HG03196 (cell line): ENCODE results near the gene MSX2.
"Not testable (repeated sequence)": the region's sequence is repeated elsewhere in the genome, so short reads cannot be mapped to it uniquely, and the experiment has no call there.

Source experiments
- ATAC-seq: cut with Tn5 transposase; IDR thresholded peaks from one replicate; pipeline ENCODE4 v1.9.1; 2021; ENCODE audit not compliant: unreplicated experiment

Gene MSX2

DNA sequence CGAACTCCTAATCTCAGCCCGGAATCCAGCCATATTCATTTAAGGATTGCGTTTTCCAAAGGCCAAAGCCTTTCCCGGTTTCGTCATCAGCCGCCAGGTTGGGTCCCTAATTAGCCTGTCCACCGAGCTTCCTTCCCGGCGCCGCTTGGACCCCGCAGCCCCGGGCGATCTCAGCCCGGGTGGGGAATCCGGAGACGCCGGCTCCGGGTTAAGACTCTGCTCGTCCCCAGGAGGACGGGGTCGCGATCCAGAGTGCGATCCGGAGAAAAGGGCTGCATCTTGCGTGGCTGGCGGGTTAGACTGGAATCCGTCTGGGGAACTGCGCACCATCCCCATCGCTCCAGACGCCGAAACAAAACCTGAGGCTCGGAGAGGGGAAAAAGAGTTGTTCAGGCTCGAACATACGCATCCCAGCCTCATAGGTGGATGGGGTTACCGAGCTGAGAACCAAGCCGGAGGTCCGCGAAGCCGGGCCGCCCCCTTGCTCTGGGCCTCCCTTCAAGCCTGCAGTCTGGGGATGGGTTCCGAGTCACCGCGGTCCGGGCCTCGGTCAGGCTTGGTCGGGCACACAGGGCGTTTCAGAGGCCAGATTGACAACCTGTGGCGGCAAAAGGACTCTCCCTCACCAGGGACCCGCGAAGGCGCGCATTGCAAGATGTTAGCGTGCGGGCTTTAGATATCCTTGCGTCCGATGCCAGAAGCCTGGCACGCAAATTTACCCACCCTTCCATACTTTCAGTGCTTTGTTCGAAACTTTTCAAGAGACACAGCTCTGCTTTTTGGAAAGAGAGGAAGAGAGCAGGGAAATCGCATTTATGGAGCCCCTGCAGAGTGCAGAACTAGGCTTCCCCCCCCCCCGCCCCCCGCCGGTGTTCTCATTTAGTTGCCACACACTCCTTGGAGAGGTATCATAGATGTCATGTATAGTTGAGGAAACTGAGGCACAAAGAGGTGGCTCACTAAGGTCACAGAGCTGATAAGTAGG lies 7.9 kb downstream of the MSX2 start:
- ATAC-seq: no peak

DNA sequence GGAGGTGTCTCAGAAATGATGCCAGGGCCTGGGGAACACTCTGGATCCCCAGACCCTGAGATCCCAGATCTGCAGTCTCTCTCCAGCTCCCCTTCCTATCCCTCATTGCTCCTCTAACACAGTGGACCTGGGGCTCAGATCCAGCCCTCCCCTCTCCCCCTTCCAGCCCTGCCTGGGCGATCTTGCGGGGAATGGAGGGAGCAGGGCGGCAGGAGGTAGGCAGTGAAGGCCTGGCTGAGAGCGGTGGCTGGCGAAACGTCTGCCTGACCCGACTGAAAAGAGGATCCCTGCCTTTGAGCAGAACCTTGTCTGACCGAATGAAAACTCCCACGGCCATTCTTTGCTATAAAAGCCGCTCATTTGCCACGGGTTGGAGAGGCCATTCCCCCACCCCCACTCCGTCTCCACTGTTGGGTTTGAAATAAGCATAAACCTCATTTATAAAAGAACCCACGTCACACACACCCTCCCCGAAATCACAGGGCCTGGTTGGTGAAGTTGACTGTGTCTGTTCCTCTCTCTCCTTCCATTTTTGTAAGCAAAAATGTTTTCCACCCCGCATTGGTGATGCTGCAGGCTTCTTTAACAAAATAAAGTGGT lies 8.8 kb downstream of the MSX2 start:
- no peak for ATAC-seq

DNA sequence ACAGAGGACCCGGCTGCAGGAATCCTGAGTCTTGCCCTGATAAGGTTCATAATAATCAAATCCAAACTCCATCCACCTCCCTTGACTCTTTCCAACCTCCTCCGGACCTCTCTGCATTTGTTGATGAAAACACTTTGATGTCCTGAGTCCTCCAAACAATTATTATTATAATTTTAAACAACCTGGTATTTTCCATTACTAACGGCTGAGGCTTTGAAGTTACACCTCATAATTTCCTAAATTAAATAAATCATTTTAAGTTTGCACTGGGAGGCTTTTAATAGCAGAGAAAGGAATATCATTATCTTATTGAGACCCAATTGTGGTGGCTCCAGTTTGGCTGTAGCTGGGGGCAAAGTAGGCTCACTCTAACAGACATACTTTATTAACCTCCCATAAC lies 9.5 kb downstream of the MSX2 start:
- ATAC-seq: no peak

DNA sequence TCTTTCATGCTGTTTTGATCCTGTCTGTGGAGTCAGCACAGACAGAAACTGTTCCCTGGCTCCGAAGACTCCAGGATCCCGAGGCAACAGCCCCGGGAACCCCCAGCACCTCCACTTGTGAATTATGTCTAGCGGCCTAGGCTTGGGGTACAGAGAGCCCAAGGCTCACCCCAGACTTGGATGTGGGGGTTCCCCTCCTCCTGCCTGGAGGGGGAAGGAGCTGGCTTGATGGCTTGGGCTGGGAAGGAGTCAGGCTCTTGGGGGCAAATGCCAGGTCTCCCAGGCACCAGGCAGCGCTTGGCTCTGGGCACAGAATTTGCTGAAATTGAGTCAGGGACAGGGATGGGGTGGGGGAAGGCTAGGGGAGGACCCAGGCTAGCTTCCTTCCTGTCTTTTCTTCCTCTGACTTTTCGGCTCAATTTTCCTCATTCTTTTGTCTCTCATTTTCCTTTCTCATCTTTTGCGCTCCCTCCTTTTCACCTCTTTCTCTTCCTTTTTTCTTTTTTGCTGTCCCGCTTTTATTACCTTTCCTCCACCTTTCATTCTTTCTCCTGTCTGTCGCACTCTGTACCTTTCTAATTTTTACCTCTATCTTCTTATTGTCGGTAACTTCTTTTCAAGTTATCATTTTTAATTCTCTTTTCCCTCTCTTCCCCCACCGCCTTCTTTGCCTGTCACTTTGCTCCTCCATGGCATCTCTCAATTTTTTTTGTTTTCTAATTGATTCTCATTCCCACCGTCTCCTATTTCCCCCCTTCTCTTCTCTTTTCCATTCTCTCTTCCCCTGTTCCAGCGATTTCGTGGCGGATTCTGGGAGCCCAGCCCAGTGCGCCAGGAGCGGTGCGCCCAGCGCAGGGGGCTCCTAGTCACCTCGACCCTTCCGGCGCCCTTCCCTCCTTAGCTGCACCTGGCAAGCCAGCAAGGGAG lies 10.5 kb downstream of the MSX2 start:
- ATAC-seq: no peak

DNA sequence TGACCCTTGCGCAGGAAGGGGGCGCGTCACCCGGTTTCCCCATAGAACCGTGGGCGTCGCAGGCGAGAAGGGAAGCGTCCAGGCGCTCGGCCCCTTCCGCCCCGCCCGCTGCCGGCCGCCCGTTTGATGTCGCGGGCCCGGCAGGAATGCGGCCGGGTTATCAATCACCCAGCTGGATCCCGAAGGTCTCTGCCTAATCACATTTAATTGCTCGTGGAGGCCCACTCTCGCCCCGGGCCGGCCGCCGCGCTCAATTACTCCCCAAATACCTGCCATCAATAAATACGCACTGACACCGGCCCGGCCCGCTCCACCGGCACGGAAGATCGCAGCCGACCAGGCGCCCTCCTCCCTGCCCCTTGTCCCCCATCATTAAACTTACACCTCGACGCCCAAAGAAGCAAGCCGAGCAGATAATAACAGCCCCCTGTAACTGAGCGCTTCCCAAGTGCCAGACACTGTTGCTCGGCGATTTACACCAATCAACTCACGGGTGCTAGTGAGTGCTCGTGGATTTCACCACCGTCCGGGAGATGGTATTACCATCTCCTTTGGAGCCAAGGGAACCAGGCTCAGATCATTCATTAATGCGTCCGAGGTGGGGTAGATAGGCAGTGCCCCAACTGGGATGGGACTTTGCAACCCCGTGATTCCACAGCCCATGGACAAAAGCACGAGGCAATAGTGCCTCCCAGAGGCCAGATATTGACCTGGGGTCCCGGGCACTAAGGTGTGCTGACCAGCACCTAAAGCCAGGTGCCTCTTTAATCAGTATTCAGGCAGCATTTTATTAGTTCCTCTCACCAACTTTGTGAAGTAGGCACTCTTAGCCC lies 11.3 kb downstream of the MSX2 start:
- no peak for ATAC-seq

- no peak for ATAC-seq
Observed at GRCh38 chr5:174736331-174736721, 11.9 kb downstream of the MSX2 start.

DNA sequence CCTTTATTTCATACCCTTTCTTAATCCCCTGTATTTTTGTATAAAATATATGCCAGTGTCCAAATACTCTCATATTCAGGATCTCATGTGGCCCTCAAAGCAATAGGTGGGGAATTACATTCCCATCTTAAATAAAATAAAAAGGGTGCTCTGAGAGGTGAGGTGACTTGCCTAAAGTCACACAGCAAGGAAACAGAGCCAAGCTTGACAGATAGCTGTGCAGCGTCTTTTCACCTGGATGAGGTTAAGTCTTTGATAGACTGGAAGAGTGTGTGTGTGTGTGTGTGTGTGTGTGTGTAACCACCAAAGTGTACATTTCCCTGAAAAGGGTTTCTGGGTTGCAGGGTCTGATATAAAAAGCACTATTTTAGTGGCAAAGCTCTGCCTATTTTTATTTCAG lies 12.4 kb downstream of the MSX2 start:
- no peak for ATAC-seq

DNA sequence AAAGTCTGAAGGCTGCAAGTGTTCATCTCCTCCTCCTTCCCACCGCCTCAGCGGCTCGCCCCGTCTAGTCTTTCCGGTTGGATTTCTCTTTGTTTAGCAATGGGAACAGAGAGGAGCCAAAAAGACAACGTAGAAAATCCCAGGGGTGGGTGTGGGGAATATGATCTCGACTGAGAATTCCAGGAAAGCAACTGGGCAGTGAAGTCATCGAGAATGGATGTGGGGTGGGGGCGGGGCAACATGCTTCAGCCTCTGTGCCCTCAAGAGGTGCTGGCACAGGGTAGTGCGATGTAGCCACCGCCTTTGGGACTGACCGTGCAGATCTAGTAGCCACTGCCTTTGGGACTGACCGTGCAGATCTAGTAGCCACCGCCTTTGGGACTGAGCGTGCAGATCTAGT lies 12.9 kb downstream of the MSX2 start:
- ATAC-seq: no peak

DNA sequence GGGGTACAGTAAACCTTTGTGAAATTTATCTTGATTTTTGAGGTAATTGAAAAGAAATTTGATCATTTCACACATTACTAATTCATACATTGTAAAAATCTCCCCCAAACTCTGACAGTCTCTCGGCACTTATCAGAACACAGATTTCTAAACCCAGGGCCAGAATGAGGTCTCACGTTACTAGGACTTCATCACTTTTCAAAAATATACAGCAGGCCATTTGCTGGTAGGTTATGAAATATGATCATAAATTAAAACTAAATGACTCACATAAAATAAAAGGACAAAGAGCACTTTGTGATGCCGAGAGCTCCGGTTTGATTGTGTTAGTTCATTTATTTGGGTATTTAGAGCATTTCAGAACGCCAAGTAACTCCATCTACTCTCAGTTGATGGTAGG lies 17.0 kb downstream of the MSX2 start:
- ATAC-seq: no peak

DNA sequence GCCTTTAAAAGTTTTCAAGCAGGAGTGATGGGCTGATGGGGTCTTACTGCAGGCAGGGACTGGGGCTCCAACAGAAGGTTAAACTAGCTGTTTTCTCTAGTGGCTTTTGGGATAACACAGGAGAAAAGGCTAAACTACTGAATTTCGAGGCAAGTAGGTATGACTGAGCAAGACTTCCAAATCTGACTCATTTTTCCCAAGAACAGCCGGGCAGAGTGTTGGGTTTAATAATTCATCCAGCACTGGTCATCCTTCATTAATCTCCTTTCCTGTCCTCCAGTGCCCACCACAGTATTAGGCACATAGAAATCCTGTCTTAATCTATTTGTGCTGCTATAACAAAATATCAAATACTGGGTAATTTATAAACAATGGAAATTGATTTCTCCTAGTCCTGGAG lies 20.5 kb downstream of the MSX2 start:
- no peak for ATAC-seq

DNA sequence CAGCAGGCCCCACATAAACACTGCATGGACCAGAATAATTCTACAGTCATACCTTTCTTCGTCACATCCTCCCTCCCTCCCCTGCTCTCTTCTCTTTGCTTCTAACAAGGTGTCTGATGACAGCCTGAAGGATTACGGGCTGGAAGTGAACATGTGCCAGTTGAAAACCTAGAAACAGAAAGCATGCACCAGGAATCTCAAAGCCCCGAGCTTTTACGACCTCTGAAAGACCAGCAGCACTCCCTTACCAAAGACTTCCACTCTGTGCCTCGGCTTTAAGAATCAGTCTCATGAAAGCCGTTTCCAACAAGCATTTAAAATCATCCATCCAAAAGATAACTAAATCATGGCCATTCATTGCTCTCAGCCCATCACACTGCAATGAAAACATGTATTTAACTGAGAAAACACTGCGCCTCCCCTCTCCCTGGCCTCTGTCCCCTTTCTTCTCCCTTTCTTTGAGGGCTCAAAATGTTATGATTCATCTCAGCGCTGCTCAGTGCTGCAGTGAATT lies 21.3 kb downstream of the MSX2 start:
- ATAC-seq: no peak

DNA sequence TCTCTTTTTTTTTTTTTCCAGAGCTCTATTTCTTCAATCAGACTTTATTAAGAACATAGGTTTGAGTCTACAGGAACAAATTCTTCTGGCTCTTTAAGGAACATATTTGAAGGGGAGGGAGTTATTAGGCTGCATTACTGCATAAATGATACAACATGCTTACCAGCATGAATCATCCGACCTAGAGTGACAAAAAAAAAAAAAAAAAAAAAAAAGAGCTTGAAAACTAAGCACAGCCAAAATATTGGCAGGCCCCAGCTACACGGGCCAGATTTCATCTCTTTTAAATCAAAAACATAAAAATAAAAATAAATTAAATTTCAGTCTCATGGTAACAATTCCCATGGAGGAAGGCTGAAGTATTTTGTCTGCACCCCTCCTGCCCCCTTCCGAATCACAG lies 26.3 kb downstream of the MSX2 start:
- no peak for ATAC-seq

DNA sequence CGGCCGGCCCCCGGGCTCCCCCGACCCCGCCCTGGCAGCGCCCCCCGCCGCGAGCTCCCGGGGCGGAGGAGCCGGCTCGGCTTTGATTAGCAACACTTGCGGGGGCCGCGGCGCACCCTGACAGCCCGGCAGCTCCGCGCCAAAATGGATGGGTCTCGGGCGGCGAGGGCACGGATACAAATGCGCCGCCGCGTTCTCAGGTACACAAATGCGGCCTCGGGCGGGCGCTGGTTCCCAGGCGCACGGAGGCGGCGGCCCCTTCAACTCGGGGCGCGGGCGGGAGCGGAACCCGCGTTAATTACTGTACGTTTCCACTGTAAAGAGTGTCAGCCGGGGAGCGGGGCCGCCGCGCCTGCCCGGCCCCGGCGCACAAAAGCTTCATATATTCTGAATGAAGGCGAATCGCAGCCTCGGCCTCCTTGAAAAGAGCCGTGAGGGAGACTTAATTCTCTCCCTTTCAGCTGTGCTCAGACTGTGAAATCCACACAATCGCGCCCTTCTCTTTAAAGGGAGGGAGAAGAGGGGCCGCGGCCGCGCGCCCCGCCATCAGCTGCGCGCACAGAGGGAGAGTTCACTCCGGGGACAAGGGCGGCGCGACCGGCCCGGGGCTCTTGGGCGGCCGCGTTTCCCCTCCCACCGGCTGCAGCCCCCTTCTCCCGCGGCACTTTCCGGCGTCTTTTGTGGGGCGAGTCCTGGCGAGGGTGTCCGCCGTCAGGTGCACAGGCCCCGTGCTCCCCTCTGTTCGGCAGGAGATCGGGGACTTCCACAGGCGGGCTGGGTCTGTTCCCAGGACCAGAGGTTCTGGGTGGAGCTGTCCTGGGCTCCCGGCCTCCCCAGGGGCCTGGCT lies 27.0 kb downstream of the MSX2 start:
- ATAC-seq: no peak

- no peak for ATAC-seq
Observed at GRCh38 chr5:174752121-174752520, 27.7 kb downstream of the MSX2 start.

GRCh38 chr5:174755106-174755505 lies 30.7 kb downstream of the MSX2 start:
- ATAC-seq: no peak

- no peak for ATAC-seq
Observed at GRCh38 chr5:174759091-174759490, 34.7 kb downstream of the MSX2 start.

- ATAC-seq: no peak
Observed at GRCh38 chr5:174760721-174761120, 36.3 kb downstream of the MSX2 start.

- not testable (repeated sequence) for ATAC-seq
Observed at GRCh38 chr5:174761341-174761740, 37.0 kb downstream of the MSX2 start.

DNA sequence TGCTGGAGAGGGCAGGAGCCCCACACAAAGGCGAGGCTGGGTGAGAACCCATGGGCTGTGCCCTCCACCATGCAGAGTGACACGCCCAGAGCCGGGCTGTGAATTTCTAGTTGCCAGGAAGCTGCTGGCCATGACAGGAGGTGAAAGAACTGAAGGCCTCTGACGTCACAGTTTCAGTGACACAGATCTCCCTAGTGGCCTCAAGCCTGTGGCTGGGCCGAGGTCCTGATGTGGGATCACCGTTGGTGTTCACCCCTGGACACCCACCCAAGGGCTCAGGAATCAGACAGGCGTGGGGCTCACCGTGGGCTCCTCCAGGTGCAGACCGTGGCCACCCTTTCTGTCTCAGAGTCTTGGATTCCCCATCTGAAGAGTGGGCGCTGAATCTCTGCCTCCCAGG lies 39.9 kb downstream of the MSX2 start:
- ATAC-seq: no peak
